ENCODE data around the gene PCNT. TPM values are rescaled to one million over a fixed set of nuclear protein-coding genes. Genes with fewer than 3 reads are reported as not detected.

The PCNT gene
- polyA plus RNA-seq, 1 donor: 17.9 TPM

- Histone ChIP-seq H3K4me3 (ENCODE audit: low read length) (no peak overlapping the region), H3K27ac (ENCODE audit: low read length) (no peak overlapping the region), H3K27me3 (ENCODE audit: control insufficient read depth, insufficient read depth, low read length) (no peaks in the 10 kb centered on the region), H3K9me3 (ENCODE audit: control insufficient read depth, low read depth, low read length) (no peaks in the 10 kb centered on the region), H3K36me3 (ENCODE audit: control insufficient read depth, insufficient read depth, low read length) (peaks cover 38% of the 10 kb centered on the region), H3K4me1 (ENCODE audit: control insufficient read depth, insufficient read depth, low read length) (no peaks in the 10 kb centered on the region)
- WGBS (ENCODE audit: insufficient coverage, low lambda C conversion rate): no CpG with 5 or more reads among the region's 14 CpGs
- DNase-seq: no peak
These were observed 100.7 kb downstream of the PCNT start for GRCh38 chr21:46424621-46425020.

GRCh38 chr21:46425041-46425440, 101.1 kb downstream of the PCNT start:
- no peak overlapping the region for H3K27ac ChIP-seq (ENCODE audit: low read length)
- peaks cover 39% of the 10 kb centered on the region for H3K36me3 ChIP-seq (ENCODE audit: control insufficient read depth, insufficient read depth, low read length)
- DNase-seq: no peak
- no CpG with 5 or more reads among the region's 19 CpGs for WGBS (ENCODE audit: insufficient coverage, low lambda C conversion rate)
- H3K27me3 ChIP-seq (ENCODE audit: control insufficient read depth, insufficient read depth, low read length): no peaks in the 10 kb centered on the region
- H3K9me3 ChIP-seq (ENCODE audit: control insufficient read depth, low read depth, low read length): no peaks in the 10 kb centered on the region
- no peak overlapping the region for H3K4me3 ChIP-seq (ENCODE audit: low read length)
- no peaks in the 10 kb centered on the region for H3K4me1 ChIP-seq (ENCODE audit: control insufficient read depth, insufficient read depth, low read length)

GRCh38 chr21:46425571-46425970, 101.6 kb downstream of the PCNT start:
- Histone ChIP-seq H3K4me3 (ENCODE audit: low read length) (no peak overlapping the region), H3K27ac (ENCODE audit: low read length) (no peak overlapping the region), H3K36me3 (ENCODE audit: control insufficient read depth, insufficient read depth, low read length) (peaks cover 41% of the 10 kb centered on the region), H3K27me3 (ENCODE audit: control insufficient read depth, insufficient read depth, low read length) (no peaks in the 10 kb centered on the region), H3K4me1 (ENCODE audit: control insufficient read depth, insufficient read depth, low read length) (no peaks in the 10 kb centered on the region), H3K9me3 (ENCODE audit: control insufficient read depth, low read depth, low read length) (no peaks in the 10 kb centered on the region)
- no CpG with 5 or more reads among the region's 23 CpGs for WGBS (ENCODE audit: insufficient coverage, low lambda C conversion rate)
- DNase-seq: no peak

GRCh38 chr21:46426313-46427046, 102.5 kb downstream of the PCNT start:
- 100% methylated on average over 1 of the region's 22 CpGs for WGBS (ENCODE audit: insufficient coverage, low lambda C conversion rate)
- H3K36me3 ChIP-seq (ENCODE audit: control insufficient read depth, insufficient read depth, low read length): peaks cover 45% of the 10 kb centered on the region
- H3K27me3 ChIP-seq (ENCODE audit: control insufficient read depth, insufficient read depth, low read length): no peaks in the 10 kb centered on the region
- no peak overlapping the region for H3K27ac ChIP-seq (ENCODE audit: low read length)
- H3K9me3 ChIP-seq (ENCODE audit: control insufficient read depth, low read depth, low read length): no peaks in the 10 kb centered on the region
- no peak overlapping the region for H3K4me3 ChIP-seq (ENCODE audit: low read length)
- no peaks in the 10 kb centered on the region for H3K4me1 ChIP-seq (ENCODE audit: control insufficient read depth, insufficient read depth, low read length)
- DNase-seq: no peak

- WGBS (ENCODE audit: insufficient coverage, low lambda C conversion rate): no CpG with 5 or more reads among the region's 14 CpGs
- peaks cover 46% of the 10 kb centered on the region for H3K36me3 ChIP-seq (ENCODE audit: control insufficient read depth, insufficient read depth, low read length)
- H3K27ac ChIP-seq (ENCODE audit: low read length): no peak overlapping the region
- H3K27me3 ChIP-seq (ENCODE audit: control insufficient read depth, insufficient read depth, low read length): no peaks in the 10 kb centered on the region
- no peak overlapping the region for H3K4me3 ChIP-seq (ENCODE audit: low read length)
- DNase-seq: no peak
- H3K9me3 ChIP-seq (ENCODE audit: control insufficient read depth, low read depth, low read length): no peaks in the 10 kb centered on the region
- no peaks in the 10 kb centered on the region for H3K4me1 ChIP-seq (ENCODE audit: control insufficient read depth, insufficient read depth, low read length)
These were observed 103.6 kb downstream of the PCNT start for GRCh38 chr21:46427516-46427915.

DNA sequence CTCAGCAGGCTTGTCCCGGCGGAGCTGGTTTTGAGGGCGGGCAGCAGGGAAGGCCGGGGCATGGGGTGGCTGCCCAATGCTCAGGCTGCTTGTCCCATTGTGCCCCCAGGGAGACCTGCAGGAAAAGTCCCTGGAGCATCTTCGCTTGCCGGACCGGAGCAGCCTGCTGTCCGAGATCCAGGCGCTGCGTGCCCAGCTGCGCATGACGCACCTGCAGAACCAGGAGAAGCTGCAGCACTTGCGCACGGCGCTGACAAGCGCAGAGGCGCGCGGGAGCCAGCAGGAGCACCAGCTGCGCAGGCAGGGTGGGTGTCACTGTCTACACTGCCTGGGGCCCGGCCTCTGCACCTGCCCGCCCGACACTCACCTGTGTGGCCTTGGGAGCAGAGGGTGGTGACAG, 104.3 kb downstream of the PCNT start:
- Histone ChIP-seq H3K4me3 (ENCODE audit: low read length) (no peak overlapping the region), H3K9me3 (ENCODE audit: control insufficient read depth, low read depth, low read length) (no peaks in the 10 kb centered on the region), H3K36me3 (ENCODE audit: control insufficient read depth, insufficient read depth, low read length) (peaks cover 43% of the 10 kb centered on the region), H3K27me3 (ENCODE audit: control insufficient read depth, insufficient read depth, low read length) (no peaks in the 10 kb centered on the region), H3K27ac (ENCODE audit: low read length) (no peak overlapping the region), H3K4me1 (ENCODE audit: control insufficient read depth, insufficient read depth, low read length) (no peaks in the 10 kb centered on the region)
- DNase-seq: no peak
- no CpG with 5 or more reads among the region's 23 CpGs for WGBS (ENCODE audit: insufficient coverage, low lambda C conversion rate)

DNA sequence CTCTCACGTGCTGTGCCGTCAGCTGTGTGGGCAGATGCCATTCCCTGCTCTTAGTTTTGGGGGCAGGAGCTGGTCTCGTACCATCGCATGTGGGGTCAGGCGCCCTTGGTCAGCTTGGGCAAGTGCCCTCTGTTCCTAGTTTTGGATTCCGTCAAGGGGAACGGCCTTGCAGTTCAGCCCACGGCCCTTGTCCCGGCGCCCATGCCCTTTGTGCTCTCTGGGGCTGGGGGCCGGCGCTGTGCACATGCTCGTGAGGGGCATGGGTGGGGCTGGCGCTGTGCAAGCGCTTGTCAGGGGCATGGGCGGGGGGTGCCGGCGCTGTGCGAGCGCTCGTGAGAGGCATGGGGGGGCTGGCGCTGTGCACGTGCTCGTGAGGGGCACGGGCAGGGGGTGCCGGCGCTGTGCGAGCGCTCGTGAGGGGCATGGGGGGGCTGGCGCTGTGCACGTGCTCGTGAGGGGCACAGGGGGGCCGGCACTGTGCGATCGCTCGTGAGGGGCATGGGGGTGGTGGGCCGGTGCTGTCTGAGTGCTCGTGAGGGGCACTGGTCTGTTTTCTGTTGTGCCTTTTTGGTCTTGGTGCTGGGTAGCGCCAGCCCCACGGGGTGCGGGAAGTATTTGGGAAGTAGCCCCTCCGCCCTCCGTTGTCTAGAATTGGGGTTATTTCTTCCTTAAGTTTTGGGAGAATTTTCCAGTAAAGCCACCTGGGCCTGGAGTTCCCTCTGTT, 105.2 kb downstream of the PCNT start:
- DNase-seq: no peak
- WGBS (ENCODE audit: insufficient coverage, low lambda C conversion rate): no CpG with 5 or more reads among the region's 44 CpGs
- Histone ChIP-seq H3K27me3 (ENCODE audit: control insufficient read depth, insufficient read depth, low read length) (no peaks in the 10 kb centered on the region), H3K36me3 (ENCODE audit: control insufficient read depth, insufficient read depth, low read length) (peaks cover 44% of the 10 kb centered on the region), H3K4me1 (ENCODE audit: control insufficient read depth, insufficient read depth, low read length) (no peaks in the 10 kb centered on the region), H3K27ac (ENCODE audit: low read length) (no peak overlapping the region), H3K4me3 (ENCODE audit: low read length) (no peak overlapping the region), H3K9me3 (ENCODE audit: control insufficient read depth, low read depth, low read length) (no peaks in the 10 kb centered on the region)

DNA sequence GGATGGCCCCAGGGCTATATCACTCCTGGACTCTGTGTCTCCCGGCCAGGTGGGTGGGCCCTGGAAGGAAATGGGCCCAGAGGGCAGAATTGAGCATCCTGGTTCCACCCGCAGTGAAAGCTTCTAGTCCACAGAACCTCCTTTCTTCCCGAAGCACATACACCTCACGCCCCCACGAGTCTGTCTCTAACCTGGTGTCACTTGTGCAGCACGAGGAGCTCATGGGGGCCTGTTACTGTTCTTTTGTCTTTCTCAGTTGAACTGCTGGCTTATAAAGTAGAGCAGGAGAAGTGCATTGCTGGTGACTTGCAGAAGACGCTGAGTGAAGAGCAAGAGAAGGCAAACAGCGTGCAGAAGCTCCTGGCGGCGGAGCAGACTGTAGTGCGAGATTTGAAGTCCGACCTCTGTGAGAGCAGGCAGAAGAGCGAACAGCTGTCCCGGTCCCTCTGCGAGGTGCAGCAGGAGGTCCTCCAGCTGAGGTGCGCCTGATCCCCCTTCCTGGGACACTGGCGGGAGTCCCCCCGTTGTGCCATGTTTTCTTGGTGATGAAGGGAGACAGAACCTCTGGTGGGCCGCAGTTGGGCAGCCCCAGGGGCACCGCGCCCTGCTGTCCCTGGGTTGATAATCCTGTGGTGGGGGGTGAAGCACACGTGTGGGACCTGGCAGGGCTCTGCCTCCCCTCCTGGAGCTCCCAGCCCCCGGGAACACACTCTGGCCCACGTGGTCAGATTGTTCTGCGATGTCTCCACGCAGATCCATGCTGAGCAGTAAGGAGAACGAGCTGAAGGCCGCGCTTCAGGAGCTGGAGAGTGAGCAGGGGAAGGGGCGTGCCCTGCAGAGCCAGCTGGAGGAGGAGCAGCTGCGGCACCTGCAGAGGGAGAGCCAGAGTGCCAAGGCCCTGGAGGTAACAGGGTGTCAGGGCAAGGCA, 106.1 kb downstream of the PCNT start:
- Histone ChIP-seq H3K27me3 (ENCODE audit: control insufficient read depth, insufficient read depth, low read length) (no peaks in the 10 kb centered on the region), H3K4me3 (ENCODE audit: low read length) (no peak overlapping the region), H3K27ac (ENCODE audit: low read length) (no peak overlapping the region), H3K4me1 (ENCODE audit: control insufficient read depth, insufficient read depth, low read length) (no peaks in the 10 kb centered on the region), H3K36me3 (ENCODE audit: control insufficient read depth, insufficient read depth, low read length) (peaks cover 51% of the 10 kb centered on the region), H3K9me3 (ENCODE audit: control insufficient read depth, low read depth, low read length) (no peaks in the 10 kb centered on the region)
- WGBS (ENCODE audit: insufficient coverage, low lambda C conversion rate): no CpG with 5 or more reads among the region's 31 CpGs
- no peak for DNase-seq

GRCh38 chr21:46431448-46431847, 107.5 kb downstream of the PCNT start:
- Histone ChIP-seq H3K27ac (ENCODE audit: low read length) (no peak overlapping the region), H3K36me3 (ENCODE audit: control insufficient read depth, insufficient read depth, low read length) (peaks cover 58% of the 10 kb centered on the region), H3K4me3 (ENCODE audit: low read length) (no peak overlapping the region), H3K27me3 (ENCODE audit: control insufficient read depth, insufficient read depth, low read length) (no peaks in the 10 kb centered on the region), H3K4me1 (ENCODE audit: control insufficient read depth, insufficient read depth, low read length) (no peaks in the 10 kb centered on the region), H3K9me3 (ENCODE audit: control insufficient read depth, low read depth, low read length) (peaks cover 4% of the 10 kb centered on the region)
- WGBS (ENCODE audit: insufficient coverage, low lambda C conversion rate): no CpG with 5 or more reads among the region's 21 CpGs
- DNase-seq: no peak

GRCh38 chr21:46431884-46432488, 108.0 kb downstream of the PCNT start:
- Histone ChIP-seq H3K9me3 (ENCODE audit: control insufficient read depth, low read depth, low read length) (peaks cover 4% of the 10 kb centered on the region), H3K27ac (ENCODE audit: low read length) (no peak overlapping the region)

More at GRCh38 chr21:46431884-46432488, 108.0 kb downstream of the PCNT start:
- Histone ChIP-seq H3K36me3 (ENCODE audit: control insufficient read depth, insufficient read depth, low read length) (peaks cover 60% of the 10 kb centered on the region), H3K4me3 (ENCODE audit: low read length) (no peak overlapping the region), H3K4me1 (ENCODE audit: control insufficient read depth, insufficient read depth, low read length) (no peaks in the 10 kb centered on the region), H3K27me3 (ENCODE audit: control insufficient read depth, insufficient read depth, low read length) (no peaks in the 10 kb centered on the region)
- no peak for DNase-seq
- 91% methylated on average over 9 of the region's 22 CpGs for whole genome bisulfite sequencing (ENCODE audit: insufficient coverage, low lambda C conversion rate)
